Measurements from ENCODE around the gene SYAP1.

DNA sequence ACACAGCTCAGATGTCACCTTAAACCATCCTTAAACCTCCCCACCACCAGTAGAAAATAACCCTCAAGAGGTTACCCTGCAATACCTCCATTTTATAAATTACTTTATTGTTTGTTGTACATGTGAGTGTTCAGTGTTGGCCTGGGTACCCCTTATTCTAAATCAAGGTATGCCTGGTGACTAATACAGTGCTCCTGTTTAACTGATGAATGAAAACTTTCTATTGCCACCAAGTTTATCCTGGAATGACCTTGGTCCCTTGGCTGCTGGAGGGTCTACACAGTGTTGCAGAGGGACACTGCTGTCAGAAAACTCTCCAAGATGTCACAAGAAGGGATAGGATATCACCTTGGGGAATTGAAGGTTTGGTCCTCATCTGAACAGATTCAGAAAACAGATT lies 59.6 kb downstream of the SYAP1 start:
- TF ChIP-seq, protein P1, sequence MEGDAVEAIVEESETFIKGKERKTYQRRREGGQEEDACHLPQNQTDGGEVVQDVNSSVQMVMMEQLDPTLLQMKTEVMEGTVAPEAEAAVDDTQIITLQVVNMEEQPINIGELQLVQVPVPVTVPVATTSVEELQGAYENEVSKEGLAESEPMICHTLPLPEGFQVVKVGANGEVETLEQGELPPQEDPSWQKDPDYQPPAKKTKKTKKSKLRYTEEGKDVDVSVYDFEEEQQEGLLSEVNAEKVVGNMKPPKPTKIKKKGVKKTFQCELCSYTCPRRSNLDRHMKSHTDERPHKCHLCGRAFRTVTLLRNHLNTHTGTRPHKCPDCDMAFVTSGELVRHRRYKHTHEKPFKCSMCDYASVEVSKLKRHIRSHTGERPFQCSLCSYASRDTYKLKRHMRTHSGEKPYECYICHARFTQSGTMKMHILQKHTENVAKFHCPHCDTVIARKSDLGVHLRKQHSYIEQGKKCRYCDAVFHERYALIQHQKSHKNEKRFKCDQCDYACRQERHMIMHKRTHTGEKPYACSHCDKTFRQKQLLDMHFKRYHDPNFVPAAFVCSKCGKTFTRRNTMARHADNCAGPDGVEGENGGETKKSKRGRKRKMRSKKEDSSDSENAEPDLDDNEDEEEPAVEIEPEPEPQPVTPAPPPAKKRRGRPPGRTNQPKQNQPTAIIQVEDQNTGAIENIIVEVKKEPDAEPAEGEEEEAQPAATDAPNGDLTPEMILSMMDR (IDR thresholded peaks at IDR 0.05): no peak
- no peak for TF ChIP-seq EZH2 (IDR thresholded peaks at IDR 0.05; ENCODE audit: borderline replicate concordance, insufficient read depth, low read depth, low read length, poor library complexity, severe bottlenecking)

All from B cell (primary cell).